ENCODE results near the gene CCSAP.

GRCh38 chr1:229296541-229296941 lies 46.3 kb downstream of the CCSAP start:
- no peak for TF ChIP-seq CTCF (IDR thresholded peaks at IDR 0.05)
- no peak for TF ChIP-seq POLR2A (IDR thresholded peaks at IDR 0.05)

Data from tibial nerve (tissue), 3 donors.